Natural killer cell (primary cell): ENCODE results near the gene GHRHR. TPM values are rescaled to one million over a fixed set of nuclear protein-coding genes. Genes with fewer than 3 reads are reported as not detected.

Experiments
- ATAC-seq, 3 donors: fragments of 150-1000 bp in 2 of 3; fragments of 200-7000 bp in 1 of 3; cut with Tn5 transposase; 1 replicate in 1 of 3; 2 replicates in 2 of 3; pipeline ENCODE4 v1.10.0; 2021; ENCODE audit warnings: mild to moderate bottlenecking in 2 of 3, moderate library complexity in 2 of 3
- DNase-seq, 2 donors: peaks; one replicate each; pipeline versions ENCODE4 v3.0.0 to v3.0.0-alpha.2; 2013 to 2021; ENCODE audit warnings: mixed read lengths in 1 of 2
- H3K27ac ChIP-seq: one replicate; pipeline ENCODE4 v1.5.1; 2013; ENCODE audit warnings: mild to moderate bottlenecking, low read length
- H3K27me3 ChIP-seq: one replicate; pipeline ENCODE4 v1.6.1; 2013; ENCODE audit warnings: low read length; ENCODE audit not compliant: control insufficient read depth, insufficient read depth
- H3K36me3 ChIP-seq: one replicate; pipeline ENCODE4 v1.6.1; 2013; ENCODE audit warnings: low read length; ENCODE audit not compliant: control insufficient read depth, insufficient read depth
- H3K4me1 ChIP-seq: one replicate; pipeline ENCODE4 v1.6.1; 2013; ENCODE audit warnings: low read length; ENCODE audit not compliant: control insufficient read depth, insufficient read depth
- H3K4me3 ChIP-seq: one replicate; pipeline ENCODE4 v1.5.1; 2013; ENCODE audit warnings: low read length
- H3K9me3 ChIP-seq: one replicate; pipeline ENCODE4 v1.6.1; 2013; ENCODE audit warnings: low read length; ENCODE audit not compliant: control insufficient read depth, insufficient read depth
- H3K27ac Mint-ChIP-seq, 2 donors: one replicate each; pipeline ENCODE4 v1.8.0; 2022; ENCODE audit warnings: mild to moderate bottlenecking in 2 of 2, mixed read lengths in 2 of 2, moderate library complexity in 1 of 2
- H3K27me3 Mint-ChIP-seq, 2 donors: one replicate each; pipeline ENCODE4 v1.8.0; 2022; ENCODE audit warnings: low read depth in 2 of 2, mixed read lengths in 2 of 2
- H3K36me3 Mint-ChIP-seq: one replicate; pipeline ENCODE4 v1.8.0; 2022; ENCODE audit warnings: mixed read lengths
- H3K4me1 Mint-ChIP-seq, 2 donors: one replicate each; pipeline ENCODE4 v1.8.0; 2022; ENCODE audit warnings: mixed read lengths in 2 of 2
- H3K4me3 Mint-ChIP-seq: one replicate; pipeline ENCODE4 v1.8.0; 2022; ENCODE audit warnings: mild to moderate bottlenecking, moderate library complexity, mixed read lengths
- H3K9me3 Mint-ChIP-seq, 2 donors: one replicate each; pipeline ENCODE4 v1.8.0; 2022; ENCODE audit warnings: mixed read lengths in 2 of 2
- CTCF ChIP-seq: fragments of 200-600 bp; IDR thresholded peaks from one replicate; pipeline ENCODE4 v1.8.0; 2022; ENCODE audit warnings: antibody characterized with exemption
- WGBS: methylation state at CpG from one replicate; pipeline ENCODE4 v1.1.7; 2013; ENCODE audit warnings: missing lambda C conversion rate; ENCODE audit not compliant: insufficient coverage; 5-methylcytosine and 5-hydroxymethylcytosine counted together
- intact Hi-C: fragments of 100-400 bp; cut with micrococcal nuclease; formaldehyde crosslinking; loops from one replicate; pipeline ENCODE4 v1.14.2; 2022
- total RNA-seq, 4 donors: library from RNA; stranded (reverse); fragments of 120-200 nt in 1 of 4; gene quantifications; one replicate each; pipeline versions ENCODE4 v1.2.3 to v1.2.4, GENCODE V29; 2013 to 2022

The GHRHR gene
- total RNA-seq, 3 donors from 2014 or later (not counting 1 experiment from before 2014, with no cell fraction given), result not detected

- H3K27me3 ChIP-seq, result no peaks in the 10 kb centered on the region
- DNase-seq, result peak in 1 of 2 donors; percentile 49
- peak; percentile 26 to 78 (median 55) for ATAC-seq
- no peak overlapping the region for H3K4me3 ChIP-seq
- peaks cover 65% of the 10 kb centered on the region for H3K4me1 ChIP-seq
- peak overlapping the region; percentile 30 to 64 for H3K27ac Mint-ChIP-seq
- no peak overlapping the region for H3K27ac ChIP-seq
- H3K9me3 Mint-ChIP-seq, result no peaks in the 10 kb centered on the region
- H3K27me3 Mint-ChIP-seq, result no peaks in the 10 kb centered on the region
- H3K9me3 ChIP-seq, result peaks cover 12% of the 10 kb centered on the region
- no peaks in the 10 kb centered on the region for H3K36me3 Mint-ChIP-seq
- no peak for TF ChIP-seq CTCF
- WGBS, result 14% methylated on average over 5 of the region's 5 CpGs
- intact Hi-C loops, result no loop called here
- no peaks in the 10 kb centered on the region for H3K36me3 ChIP-seq
- peak overlapping the region; percentile 7 for H3K4me3 Mint-ChIP-seq
- peaks cover 50 to 57% of the 10 kb centered on the region in 2 donors for H3K4me1 Mint-ChIP-seq
Observed at GRCh38 chr7:31023877-31024276, 60.1 kb downstream of the GHRHR start.

GRCh38 chr7:31027161-31027965, 63.6 kb downstream of the GHRHR start:
- peaks cover 46% of the 10 kb centered on the region for H3K4me1 ChIP-seq
- no peaks in the 10 kb centered on the region for H3K27me3 ChIP-seq
- Mint-ChIP-seq H3K36me3 (no peaks in the 10 kb centered on the region), H3K27me3 (peaks cover 0 to 1% of the 10 kb centered on the region in 2 donors), H3K4me1 (peaks cover 35 to 39% of the 10 kb centered on the region in 2 donors), H3K27ac (no peak overlapping the region), H3K9me3 (no peaks in the 10 kb centered on the region), H3K4me3 (no peak overlapping the region)
- no peak overlapping the region for H3K4me3 ChIP-seq
- no peak overlapping the region for H3K27ac ChIP-seq
- H3K9me3 ChIP-seq, result peaks cover 12% of the 10 kb centered on the region
- intact Hi-C loops, result no loop called here
- no peak for ATAC-seq
- H3K36me3 ChIP-seq, result no peaks in the 10 kb centered on the region
- TF ChIP-seq CTCF, result no peak
- peak in 1 of 2 donors; percentile 23 for DNase-seq
- 42% methylated on average over 20 of the region's 20 CpGs for WGBS

- intact Hi-C loops, result no loop called here
- ATAC-seq (no peak), DNase-seq (no peak)
- Histone ChIP-seq H3K36me3 (no peaks in the 10 kb centered on the region), H3K27ac (no peak overlapping the region), H3K4me1 (peaks cover 40% of the 10 kb centered on the region), H3K9me3 (peaks cover 12% of the 10 kb centered on the region), H3K27me3 (no peaks in the 10 kb centered on the region), H3K4me3 (no peak overlapping the region)
- no peak for TF ChIP-seq CTCF
- Mint-ChIP-seq H3K27me3 (peaks cover 0 to 5% of the 10 kb centered on the region in 2 donors), H3K9me3 (no peaks in the 10 kb centered on the region), H3K4me1 (peaks cover 32 to 35% of the 10 kb centered on the region in 2 donors), H3K4me3 (no peak overlapping the region), H3K36me3 (no peaks in the 10 kb centered on the region), H3K27ac (no peak overlapping the region)
- 84% methylated on average over 5 of the region's 5 CpGs for WGBS
Observed at GRCh38 chr7:31028006-31028405, 64.3 kb downstream of the GHRHR start.
